Right lobe of liver (tissue), 6 donors: Measurements from ENCODE around the gene SSR3. TPM values are rescaled to one million over a fixed set of nuclear protein-coding genes. Genes with fewer than 3 reads are reported as not detected.

Source experiments
- ATAC-seq, 4 donors: fragments of 200-7000 bp; cut with Tn5 transposase; one replicate each; pipeline ENCODE4 v1.9.1; 2020; ENCODE audit warnings: mild to moderate bottlenecking in 4 of 4, moderate library complexity in 4 of 4
- DNase-seq, 3 donors: peaks; one replicate each; pipeline ENCODE4 v3.0.0-alpha.2; 2020
- H3K27ac ChIP-seq, 3 donors: fragments of 200-600 bp; one replicate each; pipeline ENCODE4 v1.8.0; 2022
- H3K27me3 ChIP-seq, 2 donors: fragments of 200-600 bp; one replicate each; pipeline ENCODE4 v1.8.0; 2022
- H3K36me3 ChIP-seq, 4 donors: fragments of 200-600 bp; sonication (generic) in 1 of 4; one replicate each; pipeline versions ENCODE4 v1.5.1 to v1.8.0; 2017 to 2022; ENCODE audit warnings: control low read depth in 1 of 4
- H3K4me1 ChIP-seq, 4 donors: fragments of 200-600 bp; sonication (generic) in 1 of 4; one replicate each; pipeline versions ENCODE4 v1.5.1 to v1.8.0; 2017 to 2022; ENCODE audit warnings: control low read depth in 1 of 4
- H3K4me3 ChIP-seq, 3 donors: fragments of 200-600 bp; one replicate each; pipeline ENCODE4 v1.8.0; 2022
- H3K9me3 ChIP-seq, 4 donors: fragments of 200-600 bp; sonication (generic) in 1 of 4; one replicate each; pipeline versions ENCODE4 v1.5.1 to v1.8.0; 2017 to 2022; ENCODE audit warnings: control low read depth in 1 of 4
- POLR2A ChIP-seq: fragments of 450-650 bp; IDR thresholded peaks from one replicate; pipeline ENCODE4 v1.6.1; 2017; ENCODE audit warnings: antibody characterized with exemption, mild to moderate bottlenecking
- WGBS: methylation state at CpG from one replicate; pipeline ENCODE4 v1.1.6; 2018; ENCODE audit warnings: low coverage, low lambda C conversion rate; ENCODE audit not compliant: insufficient coverage; ENCODE audit errors: missing lambda C conversion rate; 5-methylcytosine and 5-hydroxymethylcytosine counted together
- intact Hi-C, 2 donors: fragments of 100-400 bp; cut with DNase I; formaldehyde crosslinking; loops; one replicate each; pipeline versions ENCODE4 v1.11.2 to v1.14.1; 2022
- total RNA-seq, 6 experiments: library from RNA; depleted of rRNA in 2 of 6; stranded (reverse); fragments of >200 nt in 2 of 6; fragmentation: NEBNext Ultra II Directional in 3 of 6; extraction: Animal tissue kit (Norgen Biotek cat#: 25700) in 3 of 6; gene quantifications; one replicate each; pipeline versions ENCODE4 v1.1.0 to v1.2.4, GENCODE V29; 2016 to 2023
- TF ChIP-seq, protein P1 (sequence below), 4 donors: fragments of 200-600 bp in 3 of 4; fragments of 450-650 bp in 1 of 4; IDR thresholded peaks; one replicate each; pipeline versions ENCODE4 v1.5.1 to v1.8.0; 2016 to 2022; ENCODE audit warnings: antibody characterized with exemption in 4 of 4, mild to moderate bottlenecking in 2 of 4
- donor health status: DM: no; HTN: yes; CAD: no.
- donor health status: DM: no; HTN: no; CAD: no.
- donor health status: DM: no; HTN: no; CAD: no.
- donor health status: DM: no; HTN: yes; CAD: no.
- donor health status: DM: no; HTN: yes; CAD: no.

Gene SSR3
- total RNA-seq, 6 experiments from 2014 or later, result 73.6 to 168 (median 118) TPM

GRCh38 chr3:156536524-156537316 is 18.2 kb downstream of the SSR3 start:
- intact Hi-C loops, result no loop called here
- TF ChIP-seq POLR2A, result no peak
- TF ChIP-seq, protein P1, sequence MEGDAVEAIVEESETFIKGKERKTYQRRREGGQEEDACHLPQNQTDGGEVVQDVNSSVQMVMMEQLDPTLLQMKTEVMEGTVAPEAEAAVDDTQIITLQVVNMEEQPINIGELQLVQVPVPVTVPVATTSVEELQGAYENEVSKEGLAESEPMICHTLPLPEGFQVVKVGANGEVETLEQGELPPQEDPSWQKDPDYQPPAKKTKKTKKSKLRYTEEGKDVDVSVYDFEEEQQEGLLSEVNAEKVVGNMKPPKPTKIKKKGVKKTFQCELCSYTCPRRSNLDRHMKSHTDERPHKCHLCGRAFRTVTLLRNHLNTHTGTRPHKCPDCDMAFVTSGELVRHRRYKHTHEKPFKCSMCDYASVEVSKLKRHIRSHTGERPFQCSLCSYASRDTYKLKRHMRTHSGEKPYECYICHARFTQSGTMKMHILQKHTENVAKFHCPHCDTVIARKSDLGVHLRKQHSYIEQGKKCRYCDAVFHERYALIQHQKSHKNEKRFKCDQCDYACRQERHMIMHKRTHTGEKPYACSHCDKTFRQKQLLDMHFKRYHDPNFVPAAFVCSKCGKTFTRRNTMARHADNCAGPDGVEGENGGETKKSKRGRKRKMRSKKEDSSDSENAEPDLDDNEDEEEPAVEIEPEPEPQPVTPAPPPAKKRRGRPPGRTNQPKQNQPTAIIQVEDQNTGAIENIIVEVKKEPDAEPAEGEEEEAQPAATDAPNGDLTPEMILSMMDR (IDR thresholded peaks at IDR 0.05), result no peak
- DNase-seq (no peak), ATAC-seq (no peak)
- Histone ChIP-seq H3K9me3 (no peaks in the 10 kb centered on the region), H3K27me3 (no peaks in the 10 kb centered on the region), H3K4me1 (peaks cover 0 to 8% (median 3%) of the 10 kb centered on the region in 4 donors), H3K27ac (no peak overlapping the region), H3K36me3 (peaks cover 0 to 14% (median 0%) of the 10 kb centered on the region in 4 donors), H3K4me3 (no peak overlapping the region)
- WGBS, result 89% methylated on average over 6 of the region's 6 CpGs

DNA sequence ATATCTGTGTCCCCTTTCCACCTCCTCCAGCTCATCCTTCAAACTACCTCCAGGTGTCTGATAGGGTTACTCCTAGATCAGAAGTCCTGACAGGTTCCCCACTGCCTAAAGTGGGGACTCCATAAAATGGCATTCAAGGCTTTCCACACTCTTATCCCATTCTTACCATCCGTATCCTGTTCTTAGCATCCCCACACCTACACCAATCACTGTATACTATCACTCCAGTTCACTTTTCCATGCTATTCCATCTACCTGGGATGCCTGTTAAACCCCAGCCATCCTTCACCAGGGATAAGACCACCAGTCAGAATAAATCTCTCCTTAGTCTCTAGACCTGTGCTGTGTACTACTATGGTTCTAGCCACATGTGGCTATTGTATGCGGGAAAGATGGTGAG is 19.1 kb downstream of the SSR3 start:
- intact Hi-C loops, result no loop called here
- Histone ChIP-seq H3K4me3 (no peak overlapping the region), H3K36me3 (peaks cover 0 to 8% (median 0%) of the 10 kb centered on the region in 4 donors), H3K9me3 (no peaks in the 10 kb centered on the region), H3K27me3 (no peaks in the 10 kb centered on the region), H3K4me1 (peaks cover 0 to 8% (median 3%) of the 10 kb centered on the region in 4 donors), H3K27ac (peak overlapping the region in 2 of 3 donors; percentile 24 to 39)
- ATAC-seq (no peak), DNase-seq (no peak)
- no peak for TF ChIP-seq POLR2A
- TF ChIP-seq, protein P1 (IDR thresholded peaks at IDR 0.05), result no peak
- 100% methylated on average over 2 of the region's 2 CpGs for WGBS

GRCh38 chr3:156535162-156535627 is 19.7 kb downstream of the SSR3 start:
- H3K4me1 ChIP-seq, result peaks cover 0 to 8% (median 3%) of the 10 kb centered on the region in 4 donors
- no peaks in the 10 kb centered on the region for H3K9me3 ChIP-seq
- peaks cover 0 to 8% (median 0%) of the 10 kb centered on the region in 4 donors for H3K36me3 ChIP-seq
- H3K4me3 ChIP-seq, result no peak overlapping the region
- ATAC-seq (peak; percentile 85 to 98 (median 94)), DNase-seq (peak in 2 of 3 donors; percentile 47 to 58)
- peak overlapping the region in 2 of 3 donors; percentile 24 to 52 for H3K27ac ChIP-seq
- 3% methylated on average over 3 of the region's 4 CpGs for WGBS
- intact Hi-C loops, result no loop called here
- no peaks in the 10 kb centered on the region for H3K27me3 ChIP-seq
- TF ChIP-seq POLR2A, result peak; percentile 32
- TF ChIP-seq, protein P1 (IDR thresholded peaks at IDR 0.05), result peak; percentile 27 to 40 (median 30)

DNA sequence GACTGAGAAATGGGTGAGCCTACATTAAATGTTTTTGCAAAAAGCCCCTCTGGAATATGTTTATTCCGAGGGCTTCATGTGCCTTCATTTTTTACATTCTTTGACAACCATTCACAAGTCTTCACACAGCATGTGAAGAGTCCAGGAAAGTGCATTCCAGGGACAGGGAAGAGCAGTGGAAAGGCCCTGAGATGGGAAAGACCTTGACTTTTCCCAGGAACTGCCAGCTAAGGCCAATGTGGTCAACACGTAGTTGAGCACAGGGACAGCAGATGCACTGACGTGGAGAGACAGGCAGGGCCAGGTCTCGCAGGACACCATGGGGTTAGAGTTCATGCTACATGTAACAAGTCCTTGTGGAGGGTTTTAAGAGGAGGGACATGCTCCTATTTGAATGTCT is 21.7 kb downstream of the SSR3 start:
- Histone ChIP-seq H3K27ac (no peak overlapping the region), H3K36me3 (no peaks in the 10 kb centered on the region), H3K9me3 (no peaks in the 10 kb centered on the region), H3K4me3 (no peak overlapping the region), H3K27me3 (no peaks in the 10 kb centered on the region), H3K4me1 (peaks cover 0 to 8% (median 3%) of the 10 kb centered on the region in 4 donors)
- TF ChIP-seq POLR2A, result no peak
- TF ChIP-seq, protein P1 (IDR thresholded peaks at IDR 0.05), result no peak
- intact Hi-C loops, result no loop called here
- WGBS, result 75% methylated on average over 3 of the region's 4 CpGs
- no peak for DNase-seq
- no peak for ATAC-seq
